ENCODE measurements around the gene CDC73. TPM values are rescaled to one million over a fixed set of nuclear protein-coding genes. Genes with fewer than 3 reads are reported as not detected.
A peak's percentile ranks its signal among the peaks of the same experiment; 100 is the strongest.
"Not testable (repeated sequence)": the region's sequence is repeated elsewhere in the genome, so short reads cannot be mapped to it uniquely, and the experiment has no call there.

Gene CDC73
- polyA plus RNA-seq, 4 donors, result 42.0 to 55.2 (median 46.1) TPM

DNA sequence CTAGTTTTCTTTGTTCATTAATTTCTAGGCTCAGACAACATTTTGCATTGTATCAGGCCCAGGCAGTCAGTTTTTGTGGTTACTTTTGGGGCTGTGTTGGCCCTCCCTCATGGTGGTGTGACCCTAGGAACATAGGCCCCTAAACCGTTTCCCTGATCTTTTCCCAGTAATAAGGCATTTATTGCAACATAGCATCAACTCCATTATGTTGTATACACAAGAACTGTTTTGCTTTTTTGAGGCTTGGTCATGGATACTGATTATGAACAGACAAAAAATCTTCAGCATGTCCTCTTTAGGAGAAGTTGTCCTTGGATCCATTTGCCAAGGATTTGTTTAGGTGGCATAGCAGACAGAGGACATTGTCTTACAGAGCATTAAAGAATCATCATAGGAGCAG, 54.3 kb downstream of the CDC73 start:
- no peak for DNase-seq (ENCODE audit: low read depth in 4 of 4, low spot score in 3 of 4)

DNA sequence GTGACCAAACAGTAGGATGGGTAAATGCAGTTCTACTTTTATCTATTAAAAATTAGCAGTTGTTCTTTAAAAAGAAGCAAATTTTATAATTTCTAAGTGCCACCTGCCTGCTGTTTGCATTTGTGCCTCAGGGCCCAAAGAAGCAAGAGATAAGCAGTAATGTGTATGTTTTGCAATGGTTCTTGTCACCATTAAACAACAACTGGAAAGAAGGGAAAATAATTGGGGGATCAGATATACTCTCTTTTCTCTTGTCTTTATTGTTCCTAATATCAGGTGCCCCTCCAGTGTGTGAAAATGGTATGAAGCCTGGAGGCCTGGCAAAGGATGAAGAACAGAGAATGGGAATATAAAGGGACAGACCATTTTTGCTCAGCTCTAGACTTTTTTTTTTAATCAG, 55.0 kb downstream of the CDC73 start:
- no peak for DNase-seq (ENCODE audit: low read depth in 4 of 4, low spot score in 3 of 4)

DNA sequence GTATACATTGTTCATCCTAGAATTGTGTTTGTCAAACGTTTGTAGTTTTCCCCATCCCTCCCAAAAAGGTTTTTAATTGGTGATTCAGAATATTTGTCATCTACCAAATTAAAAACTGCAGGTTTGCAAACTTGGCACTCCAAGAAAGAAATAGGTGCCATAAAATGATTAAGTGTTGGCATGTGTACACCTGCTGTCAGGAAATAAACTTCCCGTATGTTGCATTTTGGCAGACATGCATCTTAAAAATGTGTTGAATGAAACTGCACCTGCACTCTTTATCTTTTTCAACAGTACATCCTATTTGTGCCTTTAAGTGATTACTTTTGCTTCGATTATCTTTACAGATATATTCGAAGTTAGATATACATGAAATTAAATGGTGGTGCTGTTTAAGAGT, 57.3 kb downstream of the CDC73 start:
- no peak for DNase-seq (ENCODE audit: low read depth in 4 of 4, low spot score in 3 of 4)

DNA sequence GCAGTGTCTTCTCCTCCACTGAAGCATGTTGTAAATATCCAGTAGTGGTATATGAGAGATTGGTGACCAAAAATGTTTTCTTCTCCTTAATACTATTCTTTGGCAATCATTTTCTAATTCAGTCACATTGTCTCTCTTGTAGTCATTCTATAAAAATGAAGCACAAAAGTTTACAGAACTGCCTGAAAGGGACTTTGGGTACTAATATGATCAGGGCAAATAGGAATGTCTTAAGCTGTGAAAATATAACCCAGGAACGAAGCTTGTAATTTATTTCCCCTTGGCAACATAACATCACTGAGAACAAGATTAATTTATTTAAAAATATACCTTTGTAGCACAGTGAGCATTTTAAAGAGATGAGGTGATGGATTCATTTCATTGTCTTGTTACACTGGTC, 59.7 kb downstream of the CDC73 start:
- DNase-seq (ENCODE audit: low read depth in 4 of 4, low spot score in 3 of 4), result no peak

DNA sequence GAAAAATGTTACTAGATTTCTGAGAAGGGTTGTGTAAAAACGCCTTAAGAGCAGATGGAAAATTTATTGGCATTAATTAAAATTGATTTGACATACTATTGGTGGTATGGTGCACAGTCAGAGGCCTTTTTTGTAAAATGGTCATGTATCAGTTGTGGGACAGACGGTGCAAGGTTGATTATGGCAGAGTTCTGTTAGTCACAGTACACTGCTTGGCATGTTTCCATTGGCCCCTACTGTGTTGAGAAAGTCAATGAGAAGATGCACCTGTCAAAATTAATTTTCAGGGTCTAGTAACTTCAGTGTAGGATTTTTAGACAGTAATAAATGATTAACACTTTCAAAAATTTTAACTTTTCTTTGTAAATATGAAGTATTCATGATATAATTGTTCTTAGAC, 60.2 kb downstream of the CDC73 start:
- no peak for DNase-seq (ENCODE audit: low read depth in 4 of 4, low spot score in 3 of 4)

DNA sequence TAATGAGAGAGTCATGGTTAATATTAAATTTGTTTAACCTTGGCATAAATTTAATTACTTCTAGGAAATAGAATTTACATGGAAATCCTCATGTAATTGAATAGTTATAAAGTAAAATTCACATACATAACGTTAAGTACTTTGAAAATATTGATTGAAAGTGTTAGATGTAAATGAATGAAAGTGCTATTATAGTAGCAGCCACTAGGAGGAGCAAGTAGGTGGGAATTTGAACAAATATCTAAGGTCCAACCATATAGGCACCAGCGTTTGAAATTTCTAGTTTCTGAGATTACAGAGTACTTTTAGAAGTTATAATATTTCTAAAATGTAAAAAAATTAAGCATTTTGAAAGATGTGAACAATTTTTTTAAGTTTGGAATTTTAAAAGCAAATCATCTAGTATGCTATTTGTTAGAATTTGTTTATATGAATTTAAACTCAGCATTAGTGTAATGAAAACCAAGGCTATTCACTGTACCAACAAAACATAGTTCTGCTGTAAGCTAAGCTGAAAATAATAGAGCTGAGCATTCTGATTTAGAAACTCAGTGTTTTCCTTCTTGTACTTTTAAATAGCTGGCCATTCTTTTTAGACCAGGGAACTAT, 61.3 kb downstream of the CDC73 start:
- peak in 1 of 4 donors; percentile 47 for DNase-seq (ENCODE audit: low read depth in 4 of 4, low spot score in 3 of 4)

DNA sequence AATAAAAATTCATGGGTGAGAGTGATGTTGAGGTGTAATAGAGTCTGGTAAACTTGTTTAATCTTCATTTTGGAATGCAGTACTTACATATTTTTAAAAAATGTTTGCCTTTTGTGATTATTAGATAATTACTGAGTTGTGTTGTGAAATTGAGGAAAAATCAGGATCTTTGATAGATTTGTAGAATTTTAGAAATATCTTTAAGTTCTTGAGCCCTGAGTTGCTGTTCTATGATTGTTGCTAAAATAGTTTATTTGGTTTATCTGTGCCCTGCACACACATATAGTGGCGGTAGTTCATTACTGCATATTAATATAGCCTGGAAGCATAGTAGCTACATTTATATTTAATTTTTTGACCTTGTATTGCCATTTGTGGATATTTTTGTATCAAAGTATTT, 62.9 kb downstream of the CDC73 start:
- DNase-seq (ENCODE audit: low read depth in 4 of 4, low spot score in 3 of 4), result no peak

DNA sequence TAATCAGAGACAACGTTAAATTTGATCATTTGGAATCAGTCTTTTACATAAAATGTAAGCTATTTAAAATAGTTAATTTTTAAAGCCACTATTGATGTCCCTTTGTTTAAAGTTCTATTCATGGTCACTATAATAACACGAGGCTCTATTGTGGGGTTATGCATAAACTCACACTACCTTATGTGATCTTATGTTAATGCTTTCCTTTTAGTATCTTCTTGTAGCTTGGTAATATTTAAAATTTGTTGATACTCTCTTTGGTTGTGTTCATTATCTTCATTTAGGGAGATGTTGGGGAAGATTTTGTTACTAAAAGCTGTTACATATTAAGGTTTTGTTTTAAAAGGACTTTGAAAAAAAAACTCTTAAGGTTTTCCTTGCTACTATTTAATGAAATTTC, 63.4 kb downstream of the CDC73 start:
- no peak for DNase-seq (ENCODE audit: low read depth in 4 of 4, low spot score in 3 of 4)

DNA sequence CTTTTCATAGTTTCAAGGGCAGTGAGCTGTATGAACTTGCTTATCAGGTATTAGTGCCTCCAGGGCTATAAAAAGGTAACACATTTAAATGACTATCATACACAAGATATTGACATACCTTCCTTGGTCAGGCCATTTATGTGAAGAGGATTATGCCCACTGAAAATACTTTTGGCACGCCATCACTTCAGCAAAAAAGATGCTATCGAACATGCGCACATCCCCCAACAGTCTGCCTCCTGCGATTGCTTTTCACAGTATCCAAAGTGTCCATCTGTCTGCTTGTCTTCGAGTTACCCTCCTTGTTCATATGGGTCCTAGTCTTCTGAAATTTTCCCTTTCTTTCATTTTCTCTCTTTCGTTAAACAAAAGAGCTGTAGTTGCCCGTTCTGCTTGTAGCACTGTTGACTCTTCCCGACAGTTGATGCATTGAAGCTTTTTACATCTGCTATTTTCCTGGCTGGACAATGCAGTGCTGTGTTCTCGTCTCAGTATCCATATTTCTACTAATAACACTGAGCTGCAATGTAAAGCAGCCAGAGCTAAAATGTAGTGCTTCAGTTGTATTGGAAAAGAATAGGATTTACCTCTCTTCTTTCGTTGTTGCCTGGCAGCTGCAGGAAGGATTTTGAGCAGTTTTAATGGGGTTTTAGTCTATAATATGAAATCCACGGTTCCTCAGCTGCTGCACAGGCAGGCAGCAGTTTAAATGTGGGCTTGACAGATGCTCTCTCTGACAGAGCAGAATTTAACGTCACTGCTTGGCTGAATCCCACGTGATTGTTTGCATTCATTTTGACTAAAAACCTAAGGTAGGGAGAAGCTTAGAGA, 64.3 kb downstream of the CDC73 start, which contains the start of gene B3GALT2:
TSS of gene B3GALT2 (minus strand) at position 713 of the 831 bp plus-strand sequence. CDS start 5,051 bp downstream, outside the sequence.
- DNase-seq (ENCODE audit: low read depth in 4 of 4, low spot score in 3 of 4), result no peak

DNA sequence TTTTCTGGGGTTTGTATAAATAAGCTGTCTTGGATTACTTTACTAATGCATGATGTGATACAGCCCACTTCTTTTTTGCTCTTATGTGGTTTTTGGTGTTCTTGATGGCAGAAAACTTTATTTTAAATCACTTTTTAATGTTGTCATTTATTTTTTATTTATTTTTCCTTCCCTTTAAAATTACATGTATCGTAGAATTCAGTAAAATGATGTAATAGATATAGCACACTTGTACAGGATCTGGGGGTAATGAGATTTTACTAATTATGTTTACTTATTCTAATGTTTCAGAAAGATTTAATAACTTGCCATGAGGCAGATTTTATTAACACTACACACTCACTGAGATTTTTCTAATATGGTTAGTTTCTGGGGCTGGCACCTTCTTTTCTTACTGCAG, 65.3 kb downstream of the CDC73 start:
- DNase-seq (ENCODE audit: low read depth in 4 of 4, low spot score in 3 of 4), result no peak

DNA sequence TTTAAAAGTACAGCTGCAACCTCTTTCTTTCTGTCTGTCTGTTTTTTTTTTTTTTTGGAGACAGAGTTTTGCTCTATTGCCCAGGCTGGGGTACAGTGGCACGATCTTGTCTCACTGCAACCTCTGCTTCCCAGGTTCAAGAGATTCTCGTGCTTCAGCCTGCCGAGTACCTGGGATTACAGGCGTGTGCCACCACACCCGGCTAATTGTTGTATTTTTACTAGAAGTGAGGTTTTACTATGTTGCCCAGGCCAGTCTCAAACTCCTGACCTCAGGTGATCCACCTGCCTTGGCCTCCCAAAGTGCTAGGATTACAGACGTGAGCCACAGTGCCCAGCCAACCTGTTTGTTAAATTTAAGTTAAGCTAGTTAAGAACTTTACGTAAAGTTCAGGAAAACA, 67.1 kb downstream of the CDC73 start:
- DNase-seq (ENCODE audit: low read depth in 4 of 4, low spot score in 3 of 4), result not testable (repeated sequence)

DNA sequence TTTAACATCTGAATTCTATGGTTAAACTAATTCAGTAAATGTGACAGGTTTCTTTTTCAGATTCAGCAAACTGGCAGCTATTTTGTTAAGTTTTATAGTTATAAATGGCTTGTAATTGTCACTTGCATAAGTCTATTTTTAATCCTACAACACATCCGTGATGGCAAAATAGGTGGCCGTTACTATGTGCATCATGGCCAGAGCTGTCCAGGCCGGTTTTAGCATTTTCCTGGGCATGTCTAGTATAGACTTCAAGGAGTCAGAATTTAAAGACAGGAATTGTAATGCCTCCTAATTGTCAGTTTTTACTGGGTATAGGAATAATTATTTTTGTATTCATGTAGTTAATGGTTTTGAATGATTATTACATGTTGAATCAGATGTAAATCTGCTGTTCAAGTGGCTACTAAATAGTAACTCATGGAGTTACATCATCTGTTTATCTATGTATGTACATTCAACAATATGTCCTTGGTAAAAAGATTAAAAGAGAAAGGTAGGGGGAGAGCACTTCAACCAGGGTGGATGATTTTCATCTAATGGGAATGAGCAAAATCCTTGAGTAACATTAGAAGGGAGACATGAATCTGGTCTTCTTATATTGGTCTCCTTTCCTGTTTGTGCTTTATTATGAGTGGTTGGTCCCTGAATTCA, 67.7 kb downstream of the CDC73 start:
- DNase-seq (ENCODE audit: low read depth in 4 of 4, low spot score in 3 of 4), result no peak

DNA sequence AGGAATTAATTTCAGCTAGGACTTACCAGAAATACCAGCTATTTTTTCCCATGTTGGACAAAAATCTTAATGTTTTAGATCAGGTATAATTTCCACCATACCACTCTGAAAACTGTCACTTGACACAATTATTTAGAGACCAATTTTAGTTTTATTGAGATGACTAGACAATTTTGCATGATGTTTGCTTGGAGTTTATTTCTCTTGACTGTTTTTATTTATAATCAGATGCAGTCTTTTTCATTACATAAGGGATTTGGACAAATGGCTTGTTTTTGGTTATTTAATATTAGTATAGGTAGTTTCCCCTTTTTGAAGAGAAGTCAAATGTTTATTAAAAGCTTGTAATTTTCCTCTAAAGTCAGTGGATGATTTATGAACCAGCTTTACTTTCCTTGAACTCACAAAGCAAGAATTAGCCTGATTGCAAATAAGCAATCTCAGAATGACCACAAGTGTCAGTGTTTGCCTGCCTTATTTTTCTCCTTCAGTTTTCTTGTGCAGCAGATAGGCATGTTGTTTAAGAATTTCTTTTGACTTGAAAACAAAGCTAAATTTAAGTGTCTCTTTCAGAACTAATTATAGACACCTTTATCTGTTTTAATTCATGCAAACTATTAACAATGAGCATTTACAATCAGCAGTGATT, 68.4 kb downstream of the CDC73 start:
- no peak for DNase-seq (ENCODE audit: low read depth in 4 of 4, low spot score in 3 of 4)

DNA sequence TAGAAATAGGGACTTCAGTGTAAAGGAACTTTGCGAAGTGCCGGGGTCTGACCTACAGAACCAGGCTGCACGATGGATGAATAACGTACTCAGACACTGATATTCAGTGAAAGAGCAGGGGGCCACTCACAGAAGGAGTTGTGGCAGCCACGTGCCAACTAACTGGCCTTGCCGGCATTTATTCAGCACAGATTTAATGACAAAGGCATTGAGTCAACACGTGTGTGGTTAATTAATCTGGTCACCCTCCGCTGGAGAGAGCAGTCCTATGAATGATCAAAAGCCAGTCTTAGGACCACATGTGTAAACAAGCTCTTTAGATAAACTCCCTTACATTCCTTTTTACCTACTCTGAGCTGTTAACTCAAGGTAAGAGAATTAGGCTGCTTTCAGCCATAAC, 70.8 kb downstream of the CDC73 start:
- no peak for DNase-seq (ENCODE audit: low read depth in 4 of 4, low spot score in 3 of 4)

DNA sequence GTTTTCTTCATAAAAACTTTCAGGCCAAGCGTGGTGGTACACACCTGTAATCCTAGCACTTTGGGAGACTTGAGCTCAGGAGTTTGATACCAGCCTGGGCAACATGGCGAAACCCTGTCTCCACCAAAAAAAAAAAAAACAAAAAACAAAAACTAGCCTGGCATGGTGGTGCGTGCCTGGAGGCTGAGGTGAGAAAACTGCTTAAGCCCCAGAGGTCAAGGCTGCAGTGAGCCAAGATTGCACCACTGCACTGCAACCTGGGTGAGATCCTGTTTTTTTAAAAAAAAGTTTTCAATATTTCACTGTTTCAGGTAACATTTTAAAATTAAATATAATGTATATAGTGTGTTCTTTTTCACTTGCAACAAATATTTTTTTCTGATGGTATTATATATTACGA, 78.1 kb downstream of the CDC73 start:
- no peak for DNase-seq (ENCODE audit: low read depth in 4 of 4, low spot score in 3 of 4)

DNA sequence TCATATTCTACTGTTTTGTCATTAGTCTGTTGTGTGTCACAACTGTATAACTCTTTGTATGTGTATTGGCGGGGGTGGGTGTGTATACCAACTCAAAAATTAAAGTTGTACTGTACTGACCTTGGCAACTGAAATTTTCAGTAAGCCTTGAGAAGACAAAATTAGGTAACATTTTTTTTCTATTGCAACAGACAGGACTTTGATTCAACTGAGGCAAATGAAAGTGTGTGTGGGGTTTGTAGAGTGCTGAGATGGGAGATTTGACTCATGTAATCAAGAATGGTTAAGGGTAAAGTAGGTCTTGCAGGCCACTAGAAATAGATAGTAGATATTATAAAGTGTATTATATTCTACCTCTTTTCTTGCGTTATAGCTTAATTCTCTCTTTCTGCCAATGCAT, 79.2 kb downstream of the CDC73 start:
- no peak for DNase-seq (ENCODE audit: low read depth in 4 of 4, low spot score in 3 of 4)

DNA sequence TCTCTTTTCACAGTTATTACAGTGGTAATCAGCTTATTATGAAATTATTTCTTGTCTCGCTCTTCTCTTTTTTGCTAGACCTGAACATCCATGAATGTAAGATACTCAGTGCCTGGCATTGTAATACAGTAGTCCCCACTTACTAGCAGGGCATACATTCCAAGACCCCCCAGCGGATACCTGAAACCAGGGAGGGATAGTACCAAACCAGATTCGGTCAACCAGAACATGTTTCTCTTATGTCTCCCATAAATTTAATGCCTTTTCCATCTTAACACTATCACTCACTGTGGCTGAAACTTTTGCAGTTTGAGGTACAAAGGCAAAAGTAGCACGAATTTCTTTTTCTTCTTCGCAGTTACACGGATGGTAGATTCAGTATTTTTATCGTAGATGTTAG, 89.2 kb downstream of the CDC73 start:
- peak in 1 of 4 donors; percentile 41 for DNase-seq (ENCODE audit: low read depth in 4 of 4, low spot score in 3 of 4)

DNA sequence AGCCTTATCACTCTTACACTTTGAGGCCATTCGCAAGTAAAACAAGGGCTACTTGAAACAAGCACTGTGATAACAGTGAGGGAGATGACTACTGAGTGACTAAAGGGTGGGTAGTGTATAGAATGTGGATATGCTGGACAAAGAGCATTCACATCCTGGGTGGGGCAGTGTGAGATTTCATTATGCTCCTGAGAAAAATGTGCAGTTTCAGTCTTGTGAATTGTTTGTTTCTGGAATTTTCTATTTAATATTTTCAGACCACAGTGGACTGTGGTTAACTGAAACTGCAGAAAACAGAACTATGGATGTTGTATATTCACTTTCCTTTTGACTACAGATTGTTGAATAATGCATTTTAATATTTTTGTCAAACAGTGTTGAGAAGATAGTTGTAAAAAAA, 89.7 kb downstream of the CDC73 start:
- no peak for DNase-seq (ENCODE audit: low read depth in 4 of 4, low spot score in 3 of 4)

DNA sequence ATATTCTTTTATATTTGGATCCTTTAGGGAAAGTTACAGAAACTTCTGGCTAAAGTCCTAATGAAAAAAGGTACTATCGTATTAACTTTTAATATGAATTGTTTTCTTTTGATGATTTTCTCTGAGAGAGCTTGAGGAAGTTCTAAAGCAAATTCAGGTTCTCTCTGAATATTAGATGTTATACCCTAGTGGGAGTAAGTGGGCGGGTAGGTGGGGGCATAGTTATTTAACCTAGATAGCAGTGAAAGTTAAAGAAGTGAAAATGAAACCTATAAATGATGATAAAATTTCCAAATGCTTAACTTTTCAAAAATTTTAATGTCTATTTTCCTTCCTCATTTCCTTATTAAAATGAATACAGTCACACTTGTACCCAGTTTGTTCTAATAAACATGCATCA, 90.8 kb downstream of the CDC73 start:
- no peak for DNase-seq (ENCODE audit: low read depth in 4 of 4, low spot score in 3 of 4)

DNA sequence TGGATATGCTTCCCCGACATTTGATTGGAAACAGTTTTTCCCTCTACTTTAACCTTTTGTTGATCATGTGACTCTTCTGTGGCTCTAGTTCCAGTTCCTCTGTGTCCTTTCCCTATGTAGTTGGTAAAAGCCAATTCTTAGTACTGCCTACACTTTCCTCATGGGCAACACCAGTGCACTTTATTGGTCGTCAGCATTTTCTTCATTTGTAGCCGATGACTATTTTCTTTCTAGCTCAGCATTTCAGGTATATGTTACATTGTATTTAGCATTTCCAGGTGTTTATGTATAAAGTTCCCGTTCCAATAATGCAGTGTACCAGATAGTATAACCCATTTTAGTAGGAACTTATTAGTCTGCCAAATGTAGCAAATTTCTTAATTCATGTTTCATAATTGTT, 92.2 kb downstream of the CDC73 start:
- DNase-seq (ENCODE audit: low read depth in 4 of 4, low spot score in 3 of 4), result no peak

DNA sequence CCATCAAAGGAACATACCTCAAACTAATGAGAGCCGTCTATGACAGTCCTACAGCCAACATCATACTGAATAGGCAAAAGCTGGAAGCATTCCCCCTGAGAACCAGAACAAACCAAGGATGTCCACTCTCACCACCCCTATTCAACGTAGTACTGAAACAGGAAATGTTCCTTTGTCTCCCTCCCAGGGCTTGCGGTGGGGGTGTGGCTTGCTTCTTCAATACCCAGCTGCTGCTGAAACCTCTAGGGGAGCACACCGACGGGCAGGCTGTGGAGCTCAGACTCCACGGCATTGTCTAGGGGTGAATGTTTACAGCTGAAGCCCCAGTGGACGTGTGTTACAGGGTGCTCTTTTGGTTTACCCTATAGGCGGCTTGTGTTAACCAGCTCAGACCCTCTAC, 95.1 kb downstream of the CDC73 start:
- DNase-seq (ENCODE audit: low read depth in 4 of 4, low spot score in 3 of 4), result no peak

Data from left renal pelvis (tissue), 4 donors.